ENCODE results near the gene HOXA3. TPM values are rescaled to one million over a fixed set of nuclear protein-coding genes. Genes with fewer than 3 reads are reported as not detected.
A peak's percentile ranks its signal among the peaks of the same experiment; 100 is the strongest.

HOXA3 gene
- total RNA-seq, 1 donor from 2014 or later = 8.7 TPM

DNA sequence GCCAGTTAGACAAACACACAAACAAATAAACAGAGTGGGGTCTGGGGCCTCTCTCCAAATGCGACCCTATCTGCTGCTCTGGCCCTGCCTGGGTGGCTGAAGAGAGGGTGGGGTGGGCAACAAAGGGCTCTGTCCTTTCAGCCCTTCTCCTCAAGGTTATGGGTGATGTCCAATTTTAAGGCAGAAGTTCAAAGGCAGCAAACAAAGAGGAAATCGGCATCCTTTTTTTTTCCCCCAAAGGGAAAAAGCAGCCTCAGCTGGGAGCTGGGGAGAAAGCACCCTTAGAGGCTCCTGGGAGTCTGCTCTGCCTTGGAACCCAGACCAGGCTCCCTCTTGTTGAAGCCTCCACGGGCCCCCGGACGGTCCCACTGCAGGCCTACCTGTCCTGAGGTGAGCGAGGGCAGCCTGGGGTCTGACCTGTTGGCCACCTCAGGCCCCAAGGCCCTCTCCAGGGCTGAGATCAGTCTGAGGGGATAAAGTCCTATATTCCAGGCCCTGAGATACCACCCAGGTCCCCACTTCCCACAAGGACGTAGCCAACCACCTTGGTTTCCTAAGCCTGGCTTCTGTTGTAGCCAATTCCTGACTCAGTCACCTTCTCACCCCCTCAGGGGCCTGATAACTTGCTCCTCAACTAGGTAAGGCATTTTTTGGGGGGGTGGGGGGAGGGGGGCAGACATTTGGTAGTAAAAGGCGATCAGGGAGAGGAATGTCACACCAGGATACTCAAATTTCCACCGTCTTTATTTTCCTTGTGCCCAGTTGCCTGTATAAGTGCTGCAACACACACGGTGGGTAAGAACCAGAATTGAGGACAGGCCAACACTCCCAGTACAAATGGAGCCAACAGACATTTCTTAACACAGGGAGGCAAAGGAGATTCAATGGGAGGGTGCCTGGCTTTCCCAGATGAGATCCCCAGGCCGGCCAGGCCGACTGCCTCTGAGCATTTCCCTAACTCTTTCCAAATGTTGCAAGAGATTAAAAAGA, 28.3 kb upstream of the HOXA3 start:
- H3K9me3 ChIP-seq = no peaks in the 10 kb centered on the region
- TF ChIP-seq, protein P1, sequence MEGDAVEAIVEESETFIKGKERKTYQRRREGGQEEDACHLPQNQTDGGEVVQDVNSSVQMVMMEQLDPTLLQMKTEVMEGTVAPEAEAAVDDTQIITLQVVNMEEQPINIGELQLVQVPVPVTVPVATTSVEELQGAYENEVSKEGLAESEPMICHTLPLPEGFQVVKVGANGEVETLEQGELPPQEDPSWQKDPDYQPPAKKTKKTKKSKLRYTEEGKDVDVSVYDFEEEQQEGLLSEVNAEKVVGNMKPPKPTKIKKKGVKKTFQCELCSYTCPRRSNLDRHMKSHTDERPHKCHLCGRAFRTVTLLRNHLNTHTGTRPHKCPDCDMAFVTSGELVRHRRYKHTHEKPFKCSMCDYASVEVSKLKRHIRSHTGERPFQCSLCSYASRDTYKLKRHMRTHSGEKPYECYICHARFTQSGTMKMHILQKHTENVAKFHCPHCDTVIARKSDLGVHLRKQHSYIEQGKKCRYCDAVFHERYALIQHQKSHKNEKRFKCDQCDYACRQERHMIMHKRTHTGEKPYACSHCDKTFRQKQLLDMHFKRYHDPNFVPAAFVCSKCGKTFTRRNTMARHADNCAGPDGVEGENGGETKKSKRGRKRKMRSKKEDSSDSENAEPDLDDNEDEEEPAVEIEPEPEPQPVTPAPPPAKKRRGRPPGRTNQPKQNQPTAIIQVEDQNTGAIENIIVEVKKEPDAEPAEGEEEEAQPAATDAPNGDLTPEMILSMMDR (IDR thresholded peaks at IDR 0.05) = no peak

DNA sequence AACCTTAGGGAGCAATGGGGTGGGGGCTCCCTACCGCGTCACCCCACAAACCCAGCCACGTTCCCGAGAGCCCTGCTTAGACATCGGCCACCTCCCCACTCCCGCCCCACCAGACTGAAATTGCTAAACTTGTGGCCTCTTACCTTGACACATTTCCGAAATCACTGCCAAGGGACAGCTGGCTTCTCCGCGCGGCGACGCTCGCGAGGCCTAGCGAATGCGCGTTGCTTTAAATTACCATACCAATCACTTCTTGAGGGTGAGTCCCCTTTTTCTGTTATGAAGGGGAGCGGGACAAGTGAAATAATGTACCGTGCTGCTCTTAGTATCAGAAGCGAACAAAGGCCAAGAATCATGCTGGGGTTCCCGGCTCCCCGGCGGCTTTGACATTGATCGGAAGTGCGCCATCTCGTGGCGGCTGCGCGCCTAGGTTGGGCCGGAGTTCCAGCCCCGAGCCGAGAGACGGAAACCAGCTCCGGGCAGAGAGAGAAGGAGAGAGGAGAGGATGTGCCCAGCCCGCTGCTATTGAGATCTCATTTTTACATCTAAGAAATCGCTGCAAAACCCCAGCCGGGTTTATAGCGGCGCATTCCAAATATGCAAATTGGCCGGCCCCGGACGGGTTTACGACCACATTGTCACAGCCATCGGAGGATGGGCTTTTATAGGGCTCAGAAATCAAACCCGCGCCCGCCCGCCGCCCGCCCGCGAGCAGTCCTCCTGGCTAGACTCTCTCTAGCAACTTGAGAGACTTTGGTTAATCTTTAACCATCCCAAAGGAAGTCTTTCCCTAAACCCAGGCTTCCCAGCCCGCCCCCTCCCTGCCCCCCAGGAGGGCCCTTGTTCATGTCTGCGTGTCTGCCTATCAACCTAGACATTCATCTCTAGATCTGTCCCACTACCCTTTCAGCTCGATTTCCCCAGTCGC, 27.4 kb upstream of the HOXA3 start:
- Histone ChIP-seq H3K4me1 (peaks cover 14% of the 10 kb centered on the region), H3K27me3 (peaks cover 100% of the 10 kb centered on the region), H3K4me3 (no peak overlapping the region), H3K9me3 (no peaks in the 10 kb centered on the region), H3K27ac (no peak overlapping the region), H3K36me3 (no peaks in the 10 kb centered on the region)
- DNase-seq = peak; percentile 81
- TF ChIP-seq, protein P1 (IDR thresholded peaks at IDR 0.05) = peak; percentile 87
- intact Hi-C loops (cut with DNase I) = no loop called here
- peak; percentile 81 for ATAC-seq

More for the DNA sequence above, 28.3 kb upstream of the HOXA3 start:
- DNase-seq (peak; percentile 38), ATAC-seq (no peak)
- intact Hi-C loops (cut with DNase I) = no loop called here
- Histone ChIP-seq H3K27me3 (peaks cover 100% of the 10 kb centered on the region), H3K36me3 (no peaks in the 10 kb centered on the region), H3K4me1 (peaks cover 18% of the 10 kb centered on the region), H3K27ac (no peak overlapping the region), H3K4me3 (no peak overlapping the region)

DNA sequence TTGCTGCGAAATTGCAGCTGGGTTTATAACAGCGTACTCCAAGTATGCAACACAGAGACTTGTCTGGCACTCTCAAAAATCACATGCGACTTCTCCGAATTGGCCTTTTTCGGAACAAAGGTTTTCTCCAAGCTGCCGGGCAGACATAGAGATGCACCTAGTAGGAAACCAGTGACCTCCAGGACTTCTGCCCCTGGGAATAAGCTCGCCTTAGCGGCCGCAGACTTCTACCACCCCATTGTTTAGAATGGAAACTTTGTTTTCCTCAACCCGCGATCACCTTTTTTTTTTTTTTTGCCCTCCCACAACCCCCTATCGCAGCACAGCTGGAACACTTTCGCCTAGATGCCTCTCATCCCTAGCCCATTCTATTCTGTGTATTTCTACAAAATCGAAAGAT, 26.6 kb upstream of the HOXA3 start:
- Histone ChIP-seq H3K36me3 (no peaks in the 10 kb centered on the region), H3K4me1 (peaks cover 16% of the 10 kb centered on the region), H3K27ac (no peak overlapping the region), H3K9me3 (no peaks in the 10 kb centered on the region), H3K4me3 (no peak overlapping the region), H3K27me3 (peaks cover 100% of the 10 kb centered on the region)
- DNase-seq (no peak), ATAC-seq (no peak)
- TF ChIP-seq, protein P1 (IDR thresholded peaks at IDR 0.05) = no peak
- intact Hi-C loops (cut with DNase I) = no loop called here

DNA sequence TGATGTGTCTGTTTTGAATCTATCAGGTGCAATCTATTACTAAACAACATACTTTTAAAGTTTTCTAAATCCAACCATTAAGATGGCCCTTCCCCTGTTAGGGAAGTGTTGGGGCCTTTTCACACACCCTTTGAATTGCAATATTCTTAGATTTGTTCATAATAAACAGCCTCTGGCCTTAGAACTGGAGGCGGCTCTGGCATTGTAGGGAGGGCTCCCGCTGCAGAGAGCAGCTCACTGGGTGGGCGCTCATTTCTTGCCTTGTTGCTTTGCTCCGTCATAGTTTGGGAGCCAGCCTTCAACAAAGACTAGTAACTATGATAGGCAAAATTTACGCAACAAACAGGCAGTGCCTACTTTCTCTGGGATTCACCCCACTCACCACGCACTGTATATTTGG, 26.0 kb upstream of the HOXA3 start:
- DNase-seq (peak; percentile 17), ATAC-seq (no peak)
- intact Hi-C loops (cut with DNase I) = no loop called here
- Histone ChIP-seq H3K9me3 (no peaks in the 10 kb centered on the region), H3K36me3 (no peaks in the 10 kb centered on the region), H3K27me3 (peaks cover 100% of the 10 kb centered on the region), H3K4me1 (peaks cover 16% of the 10 kb centered on the region), H3K27ac (no peak overlapping the region), H3K4me3 (no peak overlapping the region)
- TF ChIP-seq, protein P1 (IDR thresholded peaks at IDR 0.05) = no peak

DNA sequence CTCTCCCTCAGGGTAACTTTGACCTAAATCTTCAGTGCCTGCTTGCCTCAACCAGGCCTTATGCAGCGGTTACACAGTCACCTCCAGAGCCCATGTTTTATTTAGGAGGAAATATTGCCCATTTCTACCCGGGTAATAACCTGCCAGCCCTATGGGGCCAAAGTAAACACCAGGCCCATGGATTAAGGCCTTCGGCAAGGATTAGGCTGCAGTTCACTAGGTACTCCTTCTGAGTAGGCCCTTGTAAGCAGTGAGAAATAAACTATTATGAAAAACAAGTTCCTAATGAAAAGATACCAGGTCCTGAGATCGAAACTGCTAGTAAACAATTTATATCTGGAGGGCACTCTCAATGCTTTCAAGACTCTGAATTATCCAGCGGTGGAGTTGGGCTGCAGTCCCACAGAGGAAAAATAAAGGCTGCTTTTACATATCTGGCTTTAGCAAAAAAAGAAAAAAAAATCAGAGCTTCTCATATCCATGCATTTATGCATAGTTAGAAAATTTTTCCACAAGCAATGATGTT, 25.5 kb upstream of the HOXA3 start:
- Histone ChIP-seq H3K4me1 (peaks cover 17% of the 10 kb centered on the region), H3K27ac (no peak overlapping the region), H3K27me3 (peaks cover 100% of the 10 kb centered on the region), H3K9me3 (no peaks in the 10 kb centered on the region), H3K4me3 (no peak overlapping the region), H3K36me3 (no peaks in the 10 kb centered on the region)
- ATAC-seq (no peak), DNase-seq (peak; percentile 3)
- intact Hi-C loops (cut with DNase I) = no loop called here
- TF ChIP-seq, protein P1 (IDR thresholded peaks at IDR 0.05) = no peak

Measured in upper lobe of right lung (tissue), 1 donor.